Right ventricle myocardium superior (tissue), 1 donor: Measurements from ENCODE around the gene PIF1. TPM values are rescaled to one million over a fixed set of nuclear protein-coding genes. Genes with fewer than 3 reads are reported as not detected.

Experiments used
- total RNA-seq: library from RNA; stranded (reverse); fragmentation: NEBNext Ultra II Directional; extraction: Animal tissue kit (Norgen Biotek cat#: 25700); gene quantifications from one replicate; pipeline ENCODE4 v1.2.1, GENCODE V29; 2021
- donor health status: DM: no; HTN: yes; CAD: no; lungs with severe emphysema.

PIF1 gene
- total RNA-seq, 1 donor from 2014 or later: 0.35 TPM

Other genes starting within 250 kb of the PIF1 start
- gene RBPMS2, start 50.1 kb downstream of the PIF1 start, total RNA-seq: 215 TPM
- gene PLEKHO2, start 16.3 kb upstream of the PIF1 start, total RNA-seq: 9.1 TPM
- 1.4 TPM for gene ANKDD1A, start 86.3 kb upstream of the PIF1 start, total RNA-seq
- 44.9 TPM for gene SPG21, start 164.3 kb upstream of the PIF1 start, total RNA-seq
- 17.3 TPM for gene MTFMT, start 204.0 kb upstream of the PIF1 start, total RNA-seq
- not detected for gene SLC51B, start 219.7 kb upstream of the PIF1 start, total RNA-seq
- gene RASL12, start 242.3 kb upstream of the PIF1 start, total RNA-seq: 19.7 TPM